Fibroblast of gingiva (primary cell): ENCODE measurements around the gene HDAC9.

Experiments
- DNase-seq: peaks from one replicate; pipeline ENCODE4 v3.0.0-alpha.2; 2011; ENCODE audit warnings: low read depth

The HDAC9 gene

GRCh38 chr7:18526368-18526878, 30.9 kb downstream of the HDAC9 start:
- DNase-seq: no peak

GRCh38 chr7:18529239-18529638, 33.7 kb downstream of the HDAC9 start:
- DNase-seq: no peak

GRCh38 chr7:18530224-18531179, 35.0 kb downstream of the HDAC9 start:
- no peak for DNase-seq

- DNase-seq: no peak
Observed at GRCh38 chr7:18531539-18531938, 36.0 kb downstream of the HDAC9 start.

GRCh38 chr7:18532813-18533212, 37.3 kb downstream of the HDAC9 start:
- no peak for DNase-seq

- DNase-seq: no peak
Observed at GRCh38 chr7:18534481-18534880, 38.9 kb downstream of the HDAC9 start.

GRCh38 chr7:18535810-18536415, 40.4 kb downstream of the HDAC9 start:
- DNase-seq: no peak

- DNase-seq: no peak
Observed at GRCh38 chr7:18536486-18536885, 40.9 kb downstream of the HDAC9 start.

- no peak for DNase-seq
Observed at GRCh38 chr7:18538554-18539250, 43.2 kb downstream of the HDAC9 start.

GRCh38 chr7:18540396-18540795, 44.8 kb downstream of the HDAC9 start:
- no peak for DNase-seq

GRCh38 chr7:18541181-18541870, 45.8 kb downstream of the HDAC9 start:
- peak; percentile 88 for DNase-seq

- DNase-seq: no peak
Observed at GRCh38 chr7:18541871-18542212, 46.3 kb downstream of the HDAC9 start.

GRCh38 chr7:18546576-18546975, 51.0 kb downstream of the HDAC9 start:
- DNase-seq: no peak

- DNase-seq: no peak
Observed at GRCh38 chr7:18547509-18548187, 52.1 kb downstream of the HDAC9 start.

GRCh38 chr7:18548534-18548933, 53.0 kb downstream of the HDAC9 start:
- no peak for DNase-seq

GRCh38 chr7:18550574-18550973, 55.0 kb downstream of the HDAC9 start:
- no peak for DNase-seq

GRCh38 chr7:18552316-18552916, 56.9 kb downstream of the HDAC9 start:
- no peak for DNase-seq

- DNase-seq: no peak
Observed at GRCh38 chr7:18552943-18553604, 57.5 kb downstream of the HDAC9 start.

GRCh38 chr7:18553605-18554003, 58.1 kb downstream of the HDAC9 start:
- DNase-seq: no peak

- peak; percentile 15 for DNase-seq
Observed at GRCh38 chr7:18555120-18555519, 59.6 kb downstream of the HDAC9 start.

GRCh38 chr7:18555968-18556367, 60.4 kb downstream of the HDAC9 start:
- DNase-seq: no peak
